NCI-H1436 treated with DMSO at 0.1 percent for 48 hours (cell line): Measurements from ENCODE around the gene SPAG4.

Experiments
- DNase-seq: peaks from one replicate; lab custom pipeline; 2025; lab: John Stamatoyannopoulos, UW

Gene SPAG4, protein sequence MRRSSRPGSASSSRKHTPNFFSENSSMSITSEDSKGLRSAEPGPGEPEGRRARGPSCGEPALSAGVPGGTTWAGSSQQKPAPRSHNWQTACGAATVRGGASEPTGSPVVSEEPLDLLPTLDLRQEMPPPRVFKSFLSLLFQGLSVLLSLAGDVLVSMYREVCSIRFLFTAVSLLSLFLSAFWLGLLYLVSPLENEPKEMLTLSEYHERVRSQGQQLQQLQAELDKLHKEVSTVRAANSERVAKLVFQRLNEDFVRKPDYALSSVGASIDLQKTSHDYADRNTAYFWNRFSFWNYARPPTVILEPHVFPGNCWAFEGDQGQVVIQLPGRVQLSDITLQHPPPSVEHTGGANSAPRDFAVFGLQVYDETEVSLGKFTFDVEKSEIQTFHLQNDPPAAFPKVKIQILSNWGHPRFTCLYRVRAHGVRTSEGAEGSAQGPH

DNA sequence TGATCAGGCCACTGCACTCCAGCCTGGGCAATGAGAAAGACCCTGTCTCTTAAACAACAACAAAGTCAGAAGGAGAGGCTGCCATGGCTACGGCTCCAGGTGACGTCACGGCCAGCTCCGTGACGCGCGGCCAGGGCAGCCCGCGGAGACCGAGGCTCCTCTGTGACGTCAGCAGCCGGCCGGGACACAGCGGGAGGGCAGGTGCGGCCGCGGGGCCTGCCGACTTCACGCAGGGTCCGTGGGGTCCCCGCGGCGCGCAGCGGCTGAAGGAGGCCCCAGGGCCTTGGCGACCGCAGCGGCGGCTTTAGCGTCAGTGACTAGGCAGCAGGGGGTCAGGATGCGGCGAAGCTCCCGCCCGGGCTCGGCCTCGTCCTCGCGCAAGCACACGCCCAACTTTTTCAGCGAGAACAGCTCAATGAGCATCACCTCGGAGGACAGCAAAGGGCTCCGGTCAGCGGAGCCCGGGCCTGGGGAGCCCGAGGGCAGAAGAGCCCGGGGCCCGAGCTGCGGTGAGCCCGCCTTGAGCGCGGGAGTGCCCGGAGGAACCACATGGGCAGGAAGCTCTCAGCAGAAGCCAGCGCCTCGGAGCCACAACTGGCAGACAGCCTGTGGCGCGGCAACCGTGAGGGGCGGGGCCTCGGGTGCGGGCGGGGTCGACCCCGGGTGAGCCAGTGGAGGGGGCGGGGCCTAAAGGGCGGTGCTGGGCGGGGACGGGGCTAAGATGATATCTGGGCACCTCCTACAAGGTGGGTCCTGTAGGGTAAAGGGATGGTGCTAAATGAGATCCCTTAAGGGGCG is at the start of gene SPAG4:
TSS of gene SPAG4 (plus strand) at position 163 of the 798 bp plus-strand sequence. CDS start at position 338, 175 bp downstream.
- no peak for DNase-seq

DNA sequence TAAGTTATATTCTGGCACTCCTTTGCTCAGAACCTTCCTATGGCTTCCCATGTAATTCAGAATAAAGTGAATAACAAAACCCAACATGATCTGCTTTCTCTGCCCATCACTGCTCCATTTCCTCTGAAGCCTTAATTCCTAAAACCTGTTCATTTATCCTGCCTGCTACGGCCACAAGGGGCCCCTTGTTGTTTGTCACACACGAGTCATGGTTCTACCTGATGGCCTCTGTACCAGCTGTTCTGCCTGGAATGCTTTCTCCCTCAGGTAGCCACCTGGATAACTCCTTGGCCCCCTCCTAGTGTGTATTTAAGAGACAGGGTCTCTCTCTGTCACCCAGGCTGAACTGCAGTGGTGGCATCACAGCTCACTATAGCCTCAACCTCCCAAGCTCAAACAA is 47.0 kb upstream of the SPAG4 start:
- no peak for DNase-seq

GRCh38 chr20:35571555-35571954 is 44.1 kb upstream of the SPAG4 start:
- no peak for DNase-seq

- no peak for DNase-seq
Observed at GRCh38 chr20:35572838-35573237, 42.8 kb upstream of the SPAG4 start.

DNA sequence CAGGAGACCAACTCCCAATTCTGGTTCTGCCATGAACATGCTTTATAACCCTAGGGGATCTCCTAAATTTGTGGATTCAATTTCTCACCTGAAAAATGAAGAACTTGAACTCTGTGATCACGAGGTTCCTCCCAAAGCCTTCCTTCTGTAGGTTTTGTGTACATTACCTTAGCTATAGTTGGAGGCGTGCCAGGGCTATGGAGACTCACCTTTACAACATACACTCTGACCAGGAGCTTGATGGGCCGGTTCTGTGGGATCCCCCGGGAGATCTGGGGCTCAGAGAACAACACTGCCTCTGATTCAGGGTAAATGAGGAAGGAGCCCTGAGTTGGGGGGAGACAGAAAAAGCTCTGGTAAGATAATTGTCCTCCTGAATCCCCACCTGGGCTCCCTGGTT is 39.7 kb upstream of the SPAG4 start:
- DNase-seq: no peak

DNA sequence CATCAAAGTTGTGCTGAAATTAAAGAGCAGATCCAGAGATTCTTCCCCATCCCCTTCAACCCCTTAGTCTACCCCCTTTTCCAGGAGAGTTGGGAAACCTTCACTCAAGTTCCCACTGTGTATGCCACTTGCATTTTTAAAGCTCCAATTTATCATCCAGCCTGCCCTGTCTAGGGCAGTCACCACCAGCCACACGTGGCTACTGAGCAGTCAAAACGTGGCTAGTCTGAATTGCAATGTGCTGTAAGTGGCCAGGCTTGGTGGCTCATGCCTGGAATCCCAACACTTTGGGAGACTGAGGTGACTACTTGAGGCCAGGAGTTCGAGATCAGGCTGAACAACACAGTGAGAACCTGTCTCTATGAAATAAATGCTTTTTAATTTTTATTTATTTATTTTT is 38.8 kb upstream of the SPAG4 start:
- DNase-seq: no peak

GRCh38 chr20:35578469-35578868 is 37.2 kb upstream of the SPAG4 start:
- no peak for DNase-seq

GRCh38 chr20:35579196-35579595 is 36.4 kb upstream of the SPAG4 start:
- no peak for DNase-seq

- DNase-seq: no peak
Observed at GRCh38 chr20:35582131-35582530, 33.5 kb upstream of the SPAG4 start.

DNA sequence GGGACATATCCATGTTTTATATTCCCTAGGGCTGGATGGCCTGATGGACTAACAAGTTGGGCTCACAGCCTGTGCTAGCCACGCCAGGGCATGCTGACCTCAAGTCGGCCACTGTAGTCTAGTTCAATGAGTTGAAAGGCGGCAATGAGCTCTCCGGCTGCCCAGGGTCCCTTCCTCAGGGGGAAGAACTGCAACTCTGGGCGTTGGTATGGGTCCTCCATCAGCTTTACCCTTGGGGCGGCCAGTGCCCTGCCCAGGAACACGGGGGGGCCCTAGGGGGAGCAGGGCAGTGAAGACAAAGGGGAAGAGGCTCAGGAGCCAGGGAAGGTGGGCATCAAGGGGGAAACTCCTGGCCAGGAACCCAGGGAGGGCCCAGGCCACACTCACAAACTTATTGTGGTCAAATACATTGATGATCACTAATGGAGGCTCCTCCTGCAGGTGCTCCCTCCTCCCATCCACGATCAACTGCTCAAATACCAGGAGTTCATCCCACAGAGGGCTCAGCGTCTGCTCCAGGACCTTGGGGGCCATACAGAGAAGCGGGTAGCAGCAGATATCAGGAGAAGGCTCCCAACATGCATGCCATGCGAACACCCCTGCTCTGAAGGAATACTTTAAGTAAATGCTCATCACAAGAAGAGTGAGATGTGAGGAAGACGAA is 32.8 kb upstream of the SPAG4 start:
- DNase-seq: no peak

DNA sequence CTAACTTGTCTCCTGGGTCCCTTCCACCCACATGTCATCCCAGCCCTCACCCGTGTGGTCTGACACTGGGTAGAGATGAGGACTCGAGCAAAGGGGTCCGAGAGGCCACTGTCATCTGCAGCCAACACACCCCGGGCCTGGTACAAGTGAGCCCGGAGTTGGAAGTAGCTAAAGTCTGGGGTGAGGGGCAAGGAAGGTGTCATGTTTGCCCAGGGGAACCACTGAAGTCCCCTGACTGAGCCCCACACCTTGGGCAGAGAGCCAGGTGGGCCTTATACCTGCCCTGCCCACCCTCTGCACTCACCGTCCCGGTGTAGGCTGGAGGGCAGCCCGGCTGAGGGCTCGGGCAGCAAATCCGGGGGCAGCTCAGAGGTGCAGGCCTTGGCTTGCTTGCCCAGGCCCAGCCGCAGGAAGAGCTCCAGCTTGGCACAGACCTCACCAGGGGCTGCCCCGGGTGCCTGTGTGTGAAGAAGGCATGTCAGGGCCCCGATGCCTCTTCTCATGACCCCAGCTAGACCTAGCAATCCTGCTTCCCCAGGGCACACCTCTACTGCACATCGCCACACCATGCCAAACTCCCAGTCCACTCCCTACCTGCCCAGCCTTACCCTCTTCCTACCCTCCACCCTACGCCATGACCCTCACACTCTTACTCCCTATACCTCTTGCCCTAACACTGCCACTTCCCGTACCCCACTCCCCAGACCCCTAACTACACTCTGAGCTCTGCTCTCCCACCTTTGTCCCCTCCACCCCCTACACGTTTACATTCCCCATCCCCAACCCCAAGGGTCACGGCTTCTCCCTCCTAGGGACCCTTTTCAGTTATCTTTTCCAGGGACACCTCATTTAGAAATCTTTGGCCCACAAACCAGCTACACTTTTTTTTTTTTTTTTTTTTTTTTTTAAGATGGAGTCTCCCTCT is 31.7 kb upstream of the SPAG4 start:
- DNase-seq: no peak

DNA sequence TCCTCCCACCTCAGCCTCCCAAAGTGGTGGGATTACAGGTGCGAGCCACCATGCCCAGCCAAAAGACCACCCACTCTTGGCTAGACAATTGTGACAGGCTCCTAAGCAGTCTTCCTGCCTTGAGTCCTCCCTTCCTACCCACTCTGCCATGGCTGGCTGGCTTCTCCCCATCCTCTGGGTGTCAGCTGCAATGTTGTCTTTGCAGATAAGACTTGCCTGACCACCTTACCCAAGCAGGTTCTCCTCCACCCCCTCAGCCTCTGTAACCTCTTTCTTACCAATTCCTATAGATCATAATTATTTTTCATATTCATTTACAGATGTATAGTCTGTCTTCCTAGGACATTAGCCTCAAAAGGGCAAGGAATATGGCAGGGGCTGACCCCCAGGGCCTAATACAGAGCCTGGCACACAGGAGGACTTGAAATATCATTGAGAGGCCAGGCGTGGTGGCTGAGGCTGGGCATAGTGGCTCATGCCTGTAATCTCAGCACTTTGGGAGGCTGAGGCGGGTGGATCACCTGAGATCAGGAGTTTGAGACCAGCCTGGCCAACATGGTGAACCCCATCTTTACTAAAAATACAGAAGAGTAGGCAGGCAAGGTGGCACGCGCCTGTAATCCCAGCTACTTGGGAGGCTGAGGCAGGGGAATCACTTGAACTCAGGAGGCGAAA is 28.7 kb upstream of the SPAG4 start:
- no peak for DNase-seq

DNA sequence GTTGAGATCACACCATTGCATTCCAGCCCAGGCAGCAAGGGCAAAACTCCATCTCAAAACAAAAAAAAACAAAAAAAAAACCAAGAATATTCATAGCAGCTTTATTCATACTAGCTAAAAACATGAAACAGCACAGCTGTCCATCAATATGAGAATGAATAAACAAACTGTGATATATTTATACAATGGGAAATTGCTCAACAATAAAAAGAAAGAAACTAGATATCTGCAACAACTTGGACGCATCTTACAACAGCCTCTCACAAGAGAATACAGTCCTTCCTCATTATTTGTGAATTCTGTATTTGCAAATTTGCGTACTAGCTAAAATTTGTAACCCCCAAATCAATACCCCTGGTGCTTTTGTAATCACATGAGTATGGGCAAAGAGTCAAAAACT is 28.2 kb upstream of the SPAG4 start:
- DNase-seq: no peak

- no peak for DNase-seq
Observed at GRCh38 chr20:35588397-35588796, 27.2 kb upstream of the SPAG4 start.

DNA sequence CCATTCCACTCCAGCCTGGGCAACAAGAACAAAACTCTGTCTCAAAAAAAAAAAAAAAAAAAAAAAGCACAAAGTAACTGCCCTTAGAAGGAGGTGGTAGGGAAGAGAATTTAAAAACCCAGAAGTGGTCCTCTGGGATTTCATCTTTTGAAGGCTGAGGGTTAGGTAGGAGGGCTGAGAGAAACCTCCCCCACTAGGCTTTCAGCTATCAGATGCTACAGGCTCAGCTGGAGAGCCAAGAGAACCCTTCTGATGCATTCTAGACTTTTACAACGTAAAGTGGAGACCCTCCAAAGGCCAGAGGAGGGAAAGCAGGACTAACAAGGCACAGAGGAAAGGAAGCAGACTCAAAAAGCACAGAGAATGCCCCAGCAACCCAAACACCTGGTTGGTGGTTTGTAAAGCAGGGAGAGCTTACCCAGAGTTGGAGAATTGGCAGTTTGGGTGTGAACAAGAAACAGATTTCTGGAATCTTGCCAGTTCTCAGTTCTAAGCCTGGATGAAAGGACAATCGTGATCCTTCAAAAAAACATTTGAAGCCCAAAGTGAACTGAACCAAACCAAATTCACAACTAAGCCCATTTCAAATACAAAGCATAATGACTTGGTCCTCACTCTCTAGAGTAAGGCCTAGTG is 23.2 kb upstream of the SPAG4 start:
- DNase-seq: no peak

DNA sequence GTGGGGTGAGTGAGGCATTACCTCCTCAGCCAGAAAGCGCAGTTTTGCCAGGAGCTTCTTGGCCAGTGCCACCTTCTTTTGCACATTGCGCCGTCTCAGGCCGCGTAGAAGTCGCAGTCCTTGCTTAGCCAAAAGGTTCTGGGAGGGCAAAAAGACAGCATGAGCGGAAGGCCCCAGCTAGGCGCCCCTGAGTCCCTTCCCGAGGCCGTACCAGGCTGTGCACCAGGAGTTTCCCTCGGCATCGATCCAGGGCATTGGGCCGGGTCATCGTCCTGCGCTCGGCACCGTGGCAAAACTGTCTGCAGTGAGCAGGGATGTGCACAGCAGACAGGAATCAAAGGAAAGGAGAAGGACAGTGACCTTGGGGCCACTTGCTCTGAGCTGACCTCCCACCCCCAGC is 20.2 kb upstream of the SPAG4 start:
- DNase-seq: no peak

- DNase-seq: no peak
Observed at GRCh38 chr20:35595901-35596300, 19.7 kb upstream of the SPAG4 start.

DNA sequence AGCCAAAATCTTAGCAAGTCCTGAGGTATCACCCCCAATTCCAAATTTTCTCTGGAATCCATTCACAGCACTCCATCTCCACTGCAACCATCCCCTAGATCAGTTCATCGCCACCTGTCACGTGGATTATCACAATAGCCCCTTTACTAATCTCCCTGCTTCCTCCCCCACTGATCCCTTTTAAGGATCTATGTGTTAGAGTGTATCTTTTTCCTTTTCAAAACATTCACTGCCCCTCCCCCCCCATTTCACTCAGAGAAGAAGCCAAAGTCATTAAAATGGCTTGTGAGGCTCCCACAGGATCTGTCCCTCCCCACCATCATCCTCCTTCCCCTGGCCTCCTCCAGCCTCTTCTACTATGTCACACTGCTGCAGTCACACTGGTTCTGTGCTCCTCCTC is 18.4 kb upstream of the SPAG4 start:
- DNase-seq: no peak

DNA sequence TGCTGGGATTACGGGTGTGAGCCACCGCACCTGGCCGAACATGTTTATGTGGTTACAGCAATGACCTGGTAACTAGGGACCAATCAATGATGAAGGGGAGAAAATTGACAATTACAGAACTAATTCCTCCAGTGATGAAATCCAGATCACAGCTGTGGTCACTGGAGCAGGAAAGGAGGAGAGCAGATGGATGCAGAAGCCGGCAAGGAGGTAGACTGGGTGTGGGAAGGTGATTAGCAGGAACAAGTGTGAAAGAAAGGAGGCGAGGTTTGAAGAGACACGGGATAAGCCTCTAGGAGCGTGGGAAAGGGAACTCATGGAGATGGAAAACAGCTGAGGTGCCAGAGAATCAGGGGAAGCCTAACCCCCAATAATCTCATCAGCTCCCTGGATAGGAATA is 17.2 kb upstream of the SPAG4 start:
- no peak for DNase-seq

DNA sequence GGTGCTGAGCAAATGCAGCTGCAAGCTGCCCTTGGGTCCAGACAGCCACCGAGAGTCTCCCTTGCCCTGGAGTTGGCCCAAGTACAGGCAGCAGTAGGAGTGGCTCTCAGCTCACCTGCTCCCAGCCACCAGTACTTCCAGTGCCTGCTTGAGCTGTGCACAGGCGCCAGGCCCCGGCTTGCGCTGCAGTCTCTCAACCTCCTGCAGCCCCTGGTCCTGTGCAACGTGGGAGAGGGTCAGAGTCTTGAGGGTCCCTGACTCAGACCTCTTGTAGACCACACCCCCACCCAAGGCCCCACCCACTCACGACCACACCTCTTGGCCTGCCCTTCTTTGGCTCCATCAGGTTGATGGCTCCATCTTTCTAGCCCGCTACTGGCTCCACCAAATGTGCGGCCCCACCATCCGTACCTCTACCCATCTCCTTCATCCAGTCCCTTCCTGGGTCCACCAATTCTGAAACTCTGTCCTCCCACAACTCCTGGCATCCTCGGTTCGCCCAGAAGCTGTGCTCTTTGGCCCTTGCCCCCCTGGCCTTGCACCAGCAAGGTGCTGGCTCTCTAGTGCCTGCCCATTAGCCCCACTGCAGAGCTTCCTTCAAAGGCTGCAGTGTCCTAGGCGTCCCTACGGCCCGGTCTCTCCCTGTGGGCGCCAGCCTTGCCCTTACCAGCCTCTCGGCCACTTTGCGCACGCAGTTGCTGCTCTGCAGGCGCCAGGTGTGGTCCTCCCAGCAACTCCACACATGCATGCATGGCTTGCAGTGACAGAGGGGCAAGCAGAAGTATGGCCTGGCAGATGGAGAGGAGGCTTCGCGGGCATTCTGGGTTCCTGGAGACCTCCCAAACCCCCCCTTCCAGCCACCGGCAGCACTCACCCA is 16.5 kb upstream of the SPAG4 start:
- DNase-seq: no peak
